KBM-7 (cell line): ENCODE measurements around the gene KBTBD12.
A peak's percentile ranks its signal among the peaks of the same experiment; 100 is the strongest.
"Not testable (repeated sequence)": the region's sequence is repeated elsewhere in the genome, so short reads cannot be mapped to it uniquely, and the experiment has no call there.

Experiments used
- DNase-seq: peaks from one replicate; pipeline ENCODE4 v3.0.0-alpha.2; 2015
- in situ Hi-C: fragments of 300-500 bp; cut with MboI; formaldehyde crosslinking; loops from 2 replicates; pipeline ENCODE4 v1.14.3; 2020; ENCODE audit warnings: low sequenced_read_pairs, low pct_unique_long_range_greater_than_20kb, mixed read lengths

The KBTBD12 gene

GRCh38 chr3:127899766-127900165 is 15.3 kb upstream of the KBTBD12 start:
- DNase-seq: no peak

GRCh38 chr3:127900536-127900935 is 14.5 kb upstream of the KBTBD12 start:
- DNase-seq: no peak
- in situ Hi-C loops: no loop called here

More at GRCh38 chr3:127899766-127900165, 15.3 kb upstream of the KBTBD12 start:
- in situ Hi-C loops: no loop called here

- DNase-seq: no peak
- in situ Hi-C loops: no loop called here
These were observed 12.5 kb upstream of the KBTBD12 start for GRCh38 chr3:127902486-127902885.

GRCh38 chr3:127903611-127904375 is 11.2 kb upstream of the KBTBD12 start:
- in situ Hi-C loops: no loop called here
- DNase-seq: no peak

GRCh38 chr3:127905556-127905955 is 9.5 kb upstream of the KBTBD12 start:
- in situ Hi-C loops: no loop called here
- no peak for DNase-seq

- in situ Hi-C loops, DNase-seq: not testable (repeated sequence)
These were observed 8.4 kb upstream of the KBTBD12 start for GRCh38 chr3:127906653-127907052.

GRCh38 chr3:127908202-127908601 is 6.8 kb upstream of the KBTBD12 start:
- DNase-seq: peak; percentile 50
- in situ Hi-C loops: no loop called here

- in situ Hi-C loops: no loop called here
- no peak for DNase-seq
These were observed 6.1 kb upstream of the KBTBD12 start for GRCh38 chr3:127908951-127909350.

- in situ Hi-C loops: no loop called here
These were observed 5.4 kb upstream of the KBTBD12 start for GRCh38 chr3:127909646-127910045.

GRCh38 chr3:127911421-127911931 is 3.6 kb upstream of the KBTBD12 start:
- in situ Hi-C loops: no loop called here
- no peak for DNase-seq

More at GRCh38 chr3:127909646-127910045, 5.4 kb upstream of the KBTBD12 start:
- no peak for DNase-seq

GRCh38 chr3:127913841-127914240 is 1.2 kb upstream of the KBTBD12 start:
- DNase-seq, in situ Hi-C loops: not testable (repeated sequence)

GRCh38 chr3:127914584-127914983 is 448 bp upstream of the KBTBD12 start:
- DNase-seq: no peak
- in situ Hi-C loops: no loop called here

- no peak for DNase-seq
- in situ Hi-C loops: no loop called here
These were observed 983 bp downstream of the KBTBD12 start for GRCh38 chr3:127915937-127916493.

- in situ Hi-C loops: no loop called here
- DNase-seq: no peak
These were observed 5.7 kb downstream of the KBTBD12 start for GRCh38 chr3:127920738-127921137.

- in situ Hi-C loops: no loop called here
These were observed 8.6 kb downstream of the KBTBD12 start for GRCh38 chr3:127923611-127924010.

GRCh38 chr3:127925384-127925783 is 10.4 kb downstream of the KBTBD12 start:
- no peak for DNase-seq
- in situ Hi-C loops: no loop called here

More at GRCh38 chr3:127923611-127924010, 8.6 kb downstream of the KBTBD12 start:
- no peak for DNase-seq

GRCh38 chr3:127927829-127928604 is 13.0 kb downstream of the KBTBD12 start:
- DNase-seq: no peak
- in situ Hi-C loops: no loop called here

GRCh38 chr3:127929818-127930413 is 14.9 kb downstream of the KBTBD12 start:
- DNase-seq: no peak
- in situ Hi-C loops: no loop called here

- in situ Hi-C loops: no loop called here
- DNase-seq: no peak
These were observed 18.4 kb downstream of the KBTBD12 start for GRCh38 chr3:127933396-127933795.
